GM12873 (cell line): Measurements from ENCODE around the gene RAB11FIP3.

ENCODE experiments used
- CTCF ChIP-seq: IDR thresholded peaks from 2 replicates; pipeline ENCODE4 v1.5.1; 2012; ENCODE audit warnings: low read depth, mild to moderate bottlenecking, moderate library complexity, low read length, control low read depth; ENCODE audit not compliant: insufficient read depth; ENCODE audit errors: missing control alignments

The RAB11FIP3 gene

GRCh38 chr16:389352-389751 lies 36.1 kb upstream of the RAB11FIP3 start:
- no peak for TF ChIP-seq CTCF

- peak; percentile 99 for TF ChIP-seq CTCF
Measured at GRCh38 chr16:391885-392335, 33.5 kb upstream of the RAB11FIP3 start.

GRCh38 chr16:392450-393030 lies 32.9 kb upstream of the RAB11FIP3 start:
- TF ChIP-seq CTCF = no peak

GRCh38 chr16:396199-396598 lies 29.2 kb upstream of the RAB11FIP3 start:
- TF ChIP-seq CTCF = no peak

GRCh38 chr16:396605-397004 lies 28.8 kb upstream of the RAB11FIP3 start:
- no peak for TF ChIP-seq CTCF

GRCh38 chr16:397135-397661 lies 28.3 kb upstream of the RAB11FIP3 start, which contains the start of gene NME4:
Gene NME4 (plus strand): TSS chr16:397199. CDS start chr16:397223, 24 bp downstream.
- TF ChIP-seq CTCF = no peak

- peak; percentile 49 for TF ChIP-seq CTCF
Measured at GRCh38 chr16:397736-398332, 27.6 kb upstream of the RAB11FIP3 start.
